ENCODE measurements around the gene IL25.

GRCh38 chr14:23356662-23357061 lies 15.9 kb upstream of the IL25 start:
- TF ChIP-seq CTCF (IDR thresholded peaks at IDR 0.05; ENCODE audit: poor library complexity) (no peak), EZH2 (IDR thresholded peaks at IDR 0.05; ENCODE audit: borderline replicate concordance) (no peak), EZH2phosphoT487 (IDR thresholded peaks at IDR 0.05; ENCODE audit: low read depth, severe bottlenecking, unreplicated experiment) (no peak)

Data from hepatocyte (in vitro differentiated cells).